Measurements from ENCODE around the gene LY6G6F. TPM values are rescaled to one million over a fixed set of nuclear protein-coding genes. Genes with fewer than 3 reads are reported as not detected.

Gene LY6G6F
- total and polyA plus RNA-seq, 2 of the 13 experiments (the other 11 are each of a cell fraction or from before 2014, with no cell fraction given), result not detected

DNA sequence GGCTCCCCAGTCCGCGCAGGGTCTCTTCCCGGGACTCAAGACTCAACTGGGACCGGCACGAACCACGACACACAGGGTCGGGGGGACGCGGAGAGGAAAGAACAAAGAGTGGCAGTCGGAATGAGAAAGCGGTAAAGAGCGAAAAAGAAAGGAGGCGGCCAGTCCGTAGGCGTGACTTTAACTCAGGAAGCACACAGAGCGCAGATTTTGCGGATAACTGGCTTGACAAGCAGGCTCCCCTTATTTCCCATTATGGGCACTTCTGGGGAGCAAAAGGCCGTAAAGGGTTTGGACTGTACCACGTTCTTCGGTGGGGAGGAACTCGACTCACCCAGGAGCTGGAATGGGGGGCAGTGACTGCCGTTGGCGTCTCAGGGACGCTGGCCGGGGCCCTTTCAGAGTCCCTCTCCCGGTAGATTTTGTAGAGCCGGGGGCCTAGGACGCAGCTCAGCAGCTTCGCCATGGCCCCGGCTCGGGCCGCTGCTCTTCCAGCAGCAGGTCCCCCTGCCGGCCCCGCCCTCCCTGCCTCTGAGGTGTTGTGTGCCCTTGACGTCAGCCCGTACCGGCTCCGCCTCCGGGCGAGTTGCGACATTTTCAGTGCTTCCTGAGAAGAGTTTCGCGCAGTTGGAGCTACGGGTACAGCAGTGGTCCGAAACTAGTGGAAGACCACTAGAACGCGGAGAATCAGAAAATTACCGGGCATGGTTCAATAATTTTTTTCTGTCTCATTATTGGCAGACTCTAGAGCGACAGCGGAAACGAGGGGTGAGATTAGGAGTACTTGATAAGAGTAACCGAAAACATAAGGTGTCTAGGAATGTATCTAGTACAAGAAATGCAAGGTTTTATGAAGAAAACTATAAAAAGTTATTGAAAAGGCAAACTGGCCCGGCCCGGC lies 3.6 kb upstream of the LY6G6F start, which contains the start of gene ABHD16A (continued):
- TF ChIP-seq MBNL3 (CRISPR knock-in tag; conservative IDR thresholded peaks at IDR 0.05) (no peak), HOXD1 (CRISPR knock-in tag; IDR thresholded peaks at IDR 0.05) (no peak), POLR2AphosphoS2 (IDR thresholded peaks at IDR 0.05; ENCODE audit: low read depth, low read length) (no peak), HIVEP1 (CRISPR knock-in tag; IDR thresholded peaks at IDR 0.05) (peak; percentile 83), ZNF883 (CRISPR knock-in tag; IDR thresholded peaks at IDR 0.05; ENCODE audit: not compliant biosample characterization) (no peak), SIN3A (IDR thresholded peaks at IDR 0.05; ENCODE audit: borderline replicate concordance, low read depth, low read length) (peak; percentile 77; the same call in 1 of the 2 replicates), GATAD2A (CRISPR knock-in tag; IDR thresholded peaks at IDR 0.05) (peak; percentile 85), ZNF720 (CRISPR knock-in tag; IDR thresholded peaks at IDR 0.05) (no peak), ZNF468 (CRISPR knock-in tag; IDR thresholded peaks at IDR 0.05) (no peak), MED1 (CRISPR knock-in tag; IDR thresholded peaks at IDR 0.05) (peak; percentile 82), MAF1 (CRISPR knock-in tag; IDR thresholded peaks at IDR 0.05; ENCODE audit: borderline replicate concordance) (0 out of 2 replicates have a peak, but pooled peaks have one; percentile 18), ZNF644 (CRISPR knock-in tag; IDR thresholded peaks at IDR 0.05; ENCODE audit: low read depth) (no peak), ZBTB20 (CRISPR knock-in tag; IDR thresholded peaks at IDR 0.05; ENCODE audit: borderline replicate concordance, low read depth) (peak; percentile 61; the same call in 1 of the 2 replicates), ZNF460 (CRISPR knock-in tag; IDR thresholded peaks at IDR 0.05; ENCODE audit: borderline replicate concordance) (no peak; the same call in 1 of the 2 replicates), TAF1 (CRISPR knock-in tag; IDR thresholded peaks at IDR 0.05) (peak; percentile 63), ZSCAN22 (CRISPR knock-in tag; IDR thresholded peaks at IDR 0.05) (no peak), ZSCAN25 (CRISPR knock-in tag; IDR thresholded peaks at IDR 0.05) (peak; percentile 33; the same call in 1 of the 2 replicates), ATM (IDR thresholded peaks at IDR 0.05; ENCODE audit: borderline replicate concordance) (no peak), CCAR2 (optimal IDR thresholded peaks at IDR 0.05; ENCODE audit: low read depth, low read length) (no peak), FLYWCH1 (CRISPR knock-in tag; IDR thresholded peaks at IDR 0.05) (no peak)
- TF ChIP-seq, protein P1, sequence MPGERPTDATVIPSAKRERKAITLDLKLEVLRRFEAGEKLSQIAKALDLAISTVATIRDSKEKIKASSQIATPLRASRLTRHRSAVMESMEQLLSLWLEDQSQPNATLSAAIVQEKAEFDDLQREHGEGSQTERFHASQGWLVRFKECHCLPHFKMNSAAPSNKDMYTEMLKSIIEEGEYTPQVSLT (CRISPR knock-in tag; IDR thresholded peaks at IDR 0.05; ENCODE audit: borderline replicate concordance, low read depth), result no peak
- TF ChIP-seq, protein P2, sequence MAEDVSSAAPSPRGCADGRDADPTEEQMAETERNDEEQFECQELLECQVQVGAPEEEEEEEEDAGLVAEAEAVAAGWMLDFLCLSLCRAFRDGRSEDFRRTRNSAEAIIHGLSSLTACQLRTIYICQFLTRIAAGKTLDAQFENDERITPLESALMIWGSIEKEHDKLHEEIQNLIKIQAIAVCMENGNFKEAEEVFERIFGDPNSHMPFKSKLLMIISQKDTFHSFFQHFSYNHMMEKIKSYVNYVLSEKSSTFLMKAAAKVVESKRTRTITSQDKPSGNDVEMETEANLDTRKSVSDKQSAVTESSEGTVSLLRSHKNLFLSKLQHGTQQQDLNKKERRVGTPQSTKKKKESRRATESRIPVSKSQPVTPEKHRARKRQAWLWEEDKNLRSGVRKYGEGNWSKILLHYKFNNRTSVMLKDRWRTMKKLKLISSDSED (CRISPR knock-in tag; IDR thresholded peaks at IDR 0.05), result no peak
- TF ChIP-seq, protein P3, sequence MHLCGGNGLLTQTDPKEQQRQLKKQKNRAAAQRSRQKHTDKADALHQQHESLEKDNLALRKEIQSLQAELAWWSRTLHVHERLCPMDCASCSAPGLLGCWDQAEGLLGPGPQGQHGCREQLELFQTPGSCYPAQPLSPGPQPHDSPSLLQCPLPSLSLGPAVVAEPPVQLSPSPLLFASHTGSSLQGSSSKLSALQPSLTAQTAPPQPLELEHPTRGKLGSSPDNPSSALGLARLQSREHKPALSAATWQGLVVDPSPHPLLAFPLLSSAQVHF (CRISPR knock-in tag; IDR thresholded peaks at IDR 0.05), result no peak
- TF ChIP-seq, protein P4, sequence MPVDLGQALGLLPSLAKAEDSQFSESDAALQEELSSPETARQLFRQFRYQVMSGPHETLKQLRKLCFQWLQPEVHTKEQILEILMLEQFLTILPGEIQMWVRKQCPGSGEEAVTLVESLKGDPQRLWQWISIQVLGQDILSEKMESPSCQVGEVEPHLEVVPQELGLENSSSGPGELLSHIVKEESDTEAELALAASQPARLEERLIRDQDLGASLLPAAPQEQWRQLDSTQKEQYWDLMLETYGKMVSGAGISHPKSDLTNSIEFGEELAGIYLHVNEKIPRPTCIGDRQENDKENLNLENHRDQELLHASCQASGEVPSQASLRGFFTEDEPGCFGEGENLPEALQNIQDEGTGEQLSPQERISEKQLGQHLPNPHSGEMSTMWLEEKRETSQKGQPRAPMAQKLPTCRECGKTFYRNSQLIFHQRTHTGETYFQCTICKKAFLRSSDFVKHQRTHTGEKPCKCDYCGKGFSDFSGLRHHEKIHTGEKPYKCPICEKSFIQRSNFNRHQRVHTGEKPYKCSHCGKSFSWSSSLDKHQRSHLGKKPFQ (CRISPR knock-in tag; IDR thresholded peaks at IDR 0.05; ENCODE audit: insufficient replicate concordance), result peak; percentile 66
